ENCODE measurements around the gene HIRA.
"Not testable (repeated sequence)": the region's sequence is repeated elsewhere in the genome, so short reads cannot be mapped to it uniquely, and the experiment has no call there.

The HIRA gene

GRCh38 chr22:19307872-19308271 is 123.7 kb downstream of the HIRA start:
- Histone ChIP-seq H4K20me1 (ENCODE audit: control insufficient read depth, insufficient read depth, low read depth, low read length) (no peaks in the 10 kb centered on the region), H3K9me3 (ENCODE audit: control insufficient read depth, insufficient read depth, low read length) (no peaks in the 10 kb centered on the region), H3K4me2 (ENCODE audit: low read length) (no peak overlapping the region), H3K4me3 (ENCODE audit: low read length) (no peak overlapping the region), H3K27ac (ENCODE audit: low read depth, low read length) (no peak overlapping the region), H3K36me3 (ENCODE audit: control insufficient read depth, low read length) (no peaks in the 10 kb centered on the region), H3F3A (ENCODE audit: control insufficient read depth, insufficient read depth) (no peaks in the 10 kb centered on the region), H3K79me2 (ENCODE audit: control insufficient read depth, low read length) (no peaks in the 10 kb centered on the region), H3K27me3 (ENCODE audit: control insufficient read depth, low read length) (no peaks in the 10 kb centered on the region), H3K4me1 (ENCODE audit: control insufficient read depth, low read length) (no peaks in the 10 kb centered on the region), H3K9me2 (replicated peaks; ENCODE audit: control insufficient read depth, low read length) (no peaks in the 10 kb centered on the region)
- TF ChIP-seq, protein P1, sequence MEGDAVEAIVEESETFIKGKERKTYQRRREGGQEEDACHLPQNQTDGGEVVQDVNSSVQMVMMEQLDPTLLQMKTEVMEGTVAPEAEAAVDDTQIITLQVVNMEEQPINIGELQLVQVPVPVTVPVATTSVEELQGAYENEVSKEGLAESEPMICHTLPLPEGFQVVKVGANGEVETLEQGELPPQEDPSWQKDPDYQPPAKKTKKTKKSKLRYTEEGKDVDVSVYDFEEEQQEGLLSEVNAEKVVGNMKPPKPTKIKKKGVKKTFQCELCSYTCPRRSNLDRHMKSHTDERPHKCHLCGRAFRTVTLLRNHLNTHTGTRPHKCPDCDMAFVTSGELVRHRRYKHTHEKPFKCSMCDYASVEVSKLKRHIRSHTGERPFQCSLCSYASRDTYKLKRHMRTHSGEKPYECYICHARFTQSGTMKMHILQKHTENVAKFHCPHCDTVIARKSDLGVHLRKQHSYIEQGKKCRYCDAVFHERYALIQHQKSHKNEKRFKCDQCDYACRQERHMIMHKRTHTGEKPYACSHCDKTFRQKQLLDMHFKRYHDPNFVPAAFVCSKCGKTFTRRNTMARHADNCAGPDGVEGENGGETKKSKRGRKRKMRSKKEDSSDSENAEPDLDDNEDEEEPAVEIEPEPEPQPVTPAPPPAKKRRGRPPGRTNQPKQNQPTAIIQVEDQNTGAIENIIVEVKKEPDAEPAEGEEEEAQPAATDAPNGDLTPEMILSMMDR (IDR thresholded peaks at IDR 0.05; ENCODE audit: low read depth, low read length, poor library complexity, severe bottlenecking) = no peak
- TF ChIP-seq EZH2phosphoT487 (IDR thresholded peaks at IDR 0.05; ENCODE audit: borderline replicate concordance, low read length) = no peak

- H3K4me2 ChIP-seq (ENCODE audit: low read length); H3K4me1 ChIP-seq (ENCODE audit: control insufficient read depth, low read length); H3K9me2 ChIP-seq (replicated peaks; ENCODE audit: control insufficient read depth, low read length); H3K36me3 ChIP-seq (ENCODE audit: control insufficient read depth, low read length); H4K20me1 ChIP-seq (ENCODE audit: control insufficient read depth, insufficient read depth, low read depth, low read length); H3K4me3 ChIP-seq (ENCODE audit: low read length); H3K79me2 ChIP-seq (ENCODE audit: control insufficient read depth, low read length); H3K9me3 ChIP-seq (ENCODE audit: control insufficient read depth, insufficient read depth, low read length); H3F3A ChIP-seq (ENCODE audit: control insufficient read depth, insufficient read depth); H3K27me3 ChIP-seq (ENCODE audit: control insufficient read depth, low read length); H3K27ac ChIP-seq (ENCODE audit: low read depth, low read length): not testable (repeated sequence)
These were observed 125.0 kb downstream of the HIRA start for GRCh38 chr22:19306535-19306934.

GRCh38 chr22:19304547-19304946 is 127.0 kb downstream of the HIRA start:
- no peaks in the 10 kb centered on the region for H3F3A ChIP-seq (ENCODE audit: control insufficient read depth, insufficient read depth)
- no peak overlapping the region for H3K4me3 ChIP-seq (ENCODE audit: low read length)
- H3K79me2 ChIP-seq (ENCODE audit: control insufficient read depth, low read length) = no peaks in the 10 kb centered on the region
- no peaks in the 10 kb centered on the region for H3K9me2 ChIP-seq (replicated peaks; ENCODE audit: control insufficient read depth, low read length)
- no peaks in the 10 kb centered on the region for H3K4me1 ChIP-seq (ENCODE audit: control insufficient read depth, low read length)
- no peaks in the 10 kb centered on the region for H3K27me3 ChIP-seq (ENCODE audit: control insufficient read depth, low read length)
- H3K9me3 ChIP-seq (ENCODE audit: control insufficient read depth, insufficient read depth, low read length) = no peaks in the 10 kb centered on the region
- TF ChIP-seq, protein P1 (IDR thresholded peaks at IDR 0.05; ENCODE audit: low read depth, low read length, poor library complexity, severe bottlenecking) = no peak
- H3K4me2 ChIP-seq (ENCODE audit: low read length) = no peak overlapping the region
- no peaks in the 10 kb centered on the region for H3K36me3 ChIP-seq (ENCODE audit: control insufficient read depth, low read length)
- H3K27ac ChIP-seq (ENCODE audit: low read depth, low read length) = no peak overlapping the region
- no peaks in the 10 kb centered on the region for H4K20me1 ChIP-seq (ENCODE audit: control insufficient read depth, insufficient read depth, low read depth, low read length)

- TF ChIP-seq EZH2phosphoT487 (IDR thresholded peaks at IDR 0.05; ENCODE audit: borderline replicate concordance, low read length) = no peak
- TF ChIP-seq, protein P1 (IDR thresholded peaks at IDR 0.05; ENCODE audit: low read depth, low read length, poor library complexity, severe bottlenecking) = no peak
- Histone ChIP-seq H3K27ac (ENCODE audit: low read depth, low read length) (no peak overlapping the region), H3K79me2 (ENCODE audit: control insufficient read depth, low read length) (no peaks in the 10 kb centered on the region), H3K9me3 (ENCODE audit: control insufficient read depth, insufficient read depth, low read length) (no peaks in the 10 kb centered on the region), H4K20me1 (ENCODE audit: control insufficient read depth, insufficient read depth, low read depth, low read length) (no peaks in the 10 kb centered on the region), H3K27me3 (ENCODE audit: control insufficient read depth, low read length) (no peaks in the 10 kb centered on the region), H3K4me2 (ENCODE audit: low read length) (no peak overlapping the region), H3K4me1 (ENCODE audit: control insufficient read depth, low read length) (no peaks in the 10 kb centered on the region), H3F3A (ENCODE audit: control insufficient read depth, insufficient read depth) (no peaks in the 10 kb centered on the region), H3K9me2 (replicated peaks; ENCODE audit: control insufficient read depth, low read length) (no peaks in the 10 kb centered on the region), H3K4me3 (ENCODE audit: low read length) (no peak overlapping the region), H3K36me3 (ENCODE audit: control insufficient read depth, low read length) (no peaks in the 10 kb centered on the region)
These were observed 127.7 kb downstream of the HIRA start for GRCh38 chr22:19303785-19304184.

Measured in DOHH2 (cell line).